ENCODE results near the gene MC2R.

Gene MC2R

DNA sequence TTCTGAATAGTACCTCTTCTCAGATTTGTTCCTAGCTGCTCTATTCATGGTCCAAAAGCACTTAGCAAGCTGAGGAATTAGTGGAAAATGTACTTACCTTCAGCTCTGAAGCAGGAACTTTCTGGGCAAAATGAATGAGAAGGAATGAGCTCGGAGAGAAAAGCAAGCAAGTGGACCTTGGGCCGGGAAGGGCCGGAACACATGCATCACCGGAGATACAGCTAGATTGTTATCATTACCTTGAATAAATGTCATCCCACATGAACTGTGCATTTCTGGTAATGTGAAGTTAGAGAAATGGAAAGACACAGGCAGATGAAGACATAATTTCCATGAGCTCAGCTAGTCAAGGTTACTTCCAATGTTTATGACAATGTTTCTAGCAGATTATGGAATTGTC lies at the start of gene MC2R:
TSS of gene MC2R (minus strand) at position 146 of the 400 bp plus-strand sequence. CDS start 30,018 bp downstream, outside the sequence.
- no peak for DNase-seq (ENCODE audit: low spot score)

DNA sequence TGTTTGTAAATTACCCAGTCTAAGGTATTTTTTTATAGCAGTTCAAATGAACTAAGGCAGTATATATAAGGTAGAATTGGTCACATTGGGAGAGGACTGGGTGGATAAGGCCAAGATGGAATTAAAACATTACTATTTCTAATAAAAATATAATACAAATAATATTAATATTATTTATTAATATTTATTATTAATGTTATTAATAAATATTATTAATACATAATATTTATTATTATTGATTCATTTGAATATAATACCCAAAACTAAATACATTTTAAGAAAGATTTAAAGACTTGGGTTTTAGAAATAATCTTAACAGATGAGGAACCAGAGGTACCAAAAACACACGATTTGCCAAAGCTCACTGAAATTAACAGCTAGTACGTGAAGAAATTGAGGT lies 30.5 kb upstream of the MC2R start:
- DNase-seq (ENCODE audit: low spot score) = no peak

- DNase-seq (ENCODE audit: low spot score) = no peak
Observed at GRCh38 chr18:13943338-13943737, 28.0 kb upstream of the MC2R start.

- DNase-seq (ENCODE audit: low spot score) = no peak
Observed at GRCh38 chr18:13940326-13940725, 25.0 kb upstream of the MC2R start.

DNA sequence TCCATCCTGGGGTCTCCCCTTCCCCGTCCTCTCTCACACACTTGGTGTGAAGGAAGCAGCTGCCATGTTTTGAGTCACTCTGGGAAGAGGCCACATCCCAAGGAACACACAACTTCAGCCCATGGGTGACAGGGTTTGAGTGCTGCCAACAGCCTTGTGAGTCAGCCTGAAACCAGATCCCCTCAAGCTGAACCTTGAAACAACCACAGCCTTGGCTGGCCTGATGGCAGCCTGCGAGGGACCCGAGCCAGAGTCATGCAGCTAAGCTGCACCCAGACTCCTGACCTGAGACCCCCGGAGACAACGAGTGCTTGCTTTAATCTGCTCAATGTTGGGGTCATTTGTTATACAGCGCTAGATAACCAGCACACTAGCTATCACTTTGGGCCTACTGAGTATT lies 19.3 kb upstream of the MC2R start:
- DNase-seq (ENCODE audit: low spot score) = no peak

GRCh38 chr18:13934058-13934457 lies 18.7 kb upstream of the MC2R start:
- no peak for DNase-seq (ENCODE audit: low spot score)

GRCh38 chr18:13932285-13933025 lies 17.1 kb upstream of the MC2R start:
- DNase-seq (ENCODE audit: low spot score) = no peak

- DNase-seq (ENCODE audit: low spot score) = no peak
Observed at GRCh38 chr18:13930964-13931363, 15.6 kb upstream of the MC2R start.

- DNase-seq (ENCODE audit: low spot score) = no peak
Observed at GRCh38 chr18:13923221-13923620, 7.9 kb upstream of the MC2R start.

DNA sequence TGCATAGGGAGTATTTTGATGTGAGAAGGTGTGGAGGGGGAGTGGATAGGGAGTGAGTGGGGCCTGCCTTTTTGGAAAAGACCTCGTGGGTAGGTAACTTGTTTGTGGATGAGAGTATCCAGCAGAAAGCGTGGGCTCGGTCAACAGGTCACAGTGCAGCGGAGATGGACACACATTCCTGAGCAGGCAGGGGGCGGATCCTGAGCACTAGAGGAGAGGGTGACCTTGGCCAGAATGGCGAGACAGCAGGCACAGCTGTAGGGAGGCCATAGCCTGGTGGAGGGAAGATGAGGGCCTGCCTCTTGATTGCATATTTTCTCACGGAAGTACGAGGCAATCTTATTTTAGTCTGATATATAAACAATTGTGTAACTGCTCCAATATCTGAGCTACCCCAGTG lies 3.6 kb upstream of the MC2R start:
- DNase-seq (ENCODE audit: low spot score) = no peak

- no peak for DNase-seq (ENCODE audit: low spot score)
Observed at GRCh38 chr18:13917401-13917800, 2.1 kb upstream of the MC2R start.

DNA sequence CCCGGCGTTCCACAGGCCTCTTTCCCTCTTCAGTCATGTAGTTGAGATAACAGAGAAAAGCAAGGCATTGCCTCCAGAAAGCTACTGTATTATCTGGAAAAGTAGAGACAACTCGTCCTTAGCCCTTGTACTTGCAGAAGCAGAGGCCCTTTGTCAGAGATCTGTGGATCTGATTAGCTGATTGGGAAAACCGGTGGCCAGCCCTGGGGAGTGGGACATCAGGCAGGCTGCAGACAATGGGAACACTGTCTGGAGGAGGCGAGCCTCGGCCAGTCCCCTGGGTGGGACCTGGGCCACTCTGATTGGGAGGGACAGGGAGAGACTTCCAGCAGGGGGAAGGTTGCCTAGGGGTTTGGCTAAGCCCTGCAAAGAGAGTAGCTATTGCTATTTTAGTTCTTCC lies 1.2 kb upstream of the MC2R start:
- no peak for DNase-seq (ENCODE audit: low spot score)

- DNase-seq (ENCODE audit: low spot score) = no peak
Observed at GRCh38 chr18:13915995-13916431, 677 bp upstream of the MC2R start.

DNA sequence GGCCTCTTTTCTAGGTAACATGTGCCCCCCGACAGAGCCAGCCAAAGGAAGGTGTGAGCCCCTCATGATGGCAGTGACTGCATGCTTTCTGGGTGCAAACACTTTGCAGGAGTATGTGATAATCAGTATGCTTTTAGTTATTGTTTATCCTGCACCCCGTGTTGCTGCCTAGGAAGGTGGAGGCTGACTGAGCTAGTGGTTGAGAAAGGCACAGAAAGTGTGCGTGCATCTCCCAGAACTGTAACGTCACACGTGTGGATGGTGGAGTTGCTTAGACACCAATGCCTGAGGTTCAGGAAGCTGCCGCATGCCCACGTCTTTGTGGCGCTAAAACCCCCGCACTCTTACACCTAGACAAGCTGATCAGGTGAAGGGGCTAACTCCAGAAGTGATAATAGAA lies 580 bp downstream of the MC2R start:
- no peak for DNase-seq (ENCODE audit: low spot score)

- no peak for DNase-seq (ENCODE audit: low spot score)
Observed at GRCh38 chr18:13914170-13914569, 1.2 kb downstream of the MC2R start.

DNA sequence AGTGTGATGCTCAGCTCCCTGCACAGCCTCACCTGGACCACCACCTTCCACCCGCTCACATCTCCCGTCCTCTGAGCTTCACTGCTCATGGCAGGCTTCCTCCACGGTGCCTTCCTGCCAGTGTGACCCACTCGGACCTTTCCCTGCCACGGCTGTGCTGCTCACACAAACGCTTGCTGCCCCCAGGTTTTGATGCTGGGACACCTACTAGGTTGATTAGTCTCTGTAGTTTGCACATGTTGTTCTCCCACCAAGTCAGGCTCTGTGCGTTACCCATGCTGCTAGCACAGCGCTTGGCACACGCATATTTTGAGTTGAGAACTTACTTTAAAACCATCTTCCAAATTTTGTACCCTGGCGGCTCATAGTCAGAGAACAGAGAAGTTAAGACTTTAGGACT lies 2.1 kb downstream of the MC2R start:
- no peak for DNase-seq (ENCODE audit: low spot score)

DNA sequence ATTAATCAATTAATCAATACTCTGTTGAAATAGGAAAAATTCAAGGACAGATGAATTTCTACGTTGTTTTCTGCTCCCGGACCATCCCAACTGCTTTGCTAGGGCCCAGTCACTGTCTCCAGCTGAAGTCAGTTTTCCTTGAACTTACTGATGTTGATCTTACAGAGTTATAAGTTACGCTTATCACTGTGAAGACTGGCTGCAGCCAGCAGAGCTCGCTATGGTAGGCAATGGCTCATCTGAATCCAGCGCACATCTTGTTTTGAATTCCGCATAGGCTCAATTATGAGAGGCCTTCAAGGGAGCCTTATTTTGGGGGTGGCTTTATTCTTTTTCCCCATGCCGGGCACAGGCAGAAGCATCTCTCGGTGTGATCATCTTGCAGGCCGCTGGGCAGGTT lies 2.7 kb downstream of the MC2R start:
- DNase-seq (ENCODE audit: low spot score) = no peak

GRCh38 chr18:13910986-13911385 lies 4.3 kb downstream of the MC2R start:
- no peak for DNase-seq (ENCODE audit: low spot score)

- no peak for DNase-seq (ENCODE audit: low spot score)
Observed at GRCh38 chr18:13910501-13910900, 4.8 kb downstream of the MC2R start.

- no peak for DNase-seq (ENCODE audit: low spot score)
Observed at GRCh38 chr18:13909141-13909940, 6.0 kb downstream of the MC2R start.

DNA sequence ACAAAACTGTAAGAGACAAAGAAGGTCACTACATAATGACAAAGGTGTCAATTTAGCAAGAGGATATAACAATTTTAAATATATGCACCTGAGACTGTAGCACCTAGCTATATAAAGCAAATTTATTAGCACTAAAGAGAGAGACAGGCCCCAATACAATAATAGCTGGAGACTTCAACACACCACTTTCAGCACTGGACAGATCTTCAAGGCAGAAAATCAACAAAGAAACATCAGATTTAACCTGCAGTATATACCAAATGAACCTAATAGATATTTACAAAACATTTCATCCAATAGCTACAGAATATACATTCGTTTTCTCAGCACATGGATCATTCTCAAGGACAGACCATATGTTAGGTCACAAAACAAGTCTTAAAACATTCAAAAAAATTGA lies 14.7 kb downstream of the MC2R start:
- DNase-seq (ENCODE audit: low spot score) = no peak

GRCh38 chr18:13895505-13896033 lies 19.8 kb downstream of the MC2R start:
- no peak for DNase-seq (ENCODE audit: low spot score)

GRCh38 chr18:13894531-13894930 lies 20.8 kb downstream of the MC2R start:
- no peak for DNase-seq (ENCODE audit: low spot score)

All from hepatic stellate cell (primary cell).